OCI-LY1 (cell line): ENCODE data around the gene SUN1.

Experiments used
- CTCF ChIP-seq: fragments of 200-600 bp; sonication (generic), shearing (Covaris generic); IDR thresholded peaks from 2 replicates; pipeline ENCODE4 v1.5.1; 2017; ENCODE audit warnings: mild to moderate bottlenecking, antibody characterized with exemption, low read length, moderate library complexity, mixed read lengths
- EZH2 ChIP-seq: fragments of 200-600 bp; sonication (generic), shearing (Covaris generic); IDR thresholded peaks from 2 replicates; pipeline ENCODE4 v1.8.0; 2017; ENCODE audit warnings: borderline replicate concordance, mixed run types, mild to moderate bottlenecking, antibody characterized with exemption, low read length, moderate library complexity, mixed read lengths

- TF ChIP-seq CTCF = no peak
- TF ChIP-seq EZH2 = no peak
These were observed 84.1 kb downstream of the SUN1 start for GRCh38 chr7:916291-916941.
